ENCODE measurements around the gene LRRK1. TPM values are rescaled to one million over a fixed set of nuclear protein-coding genes. Genes with fewer than 3 reads are reported as not detected.

Gene LRRK1
- total and polyA plus RNA-seq, 11 donors: 1.3 to 12.7 (median 2.1) TPM

DNA sequence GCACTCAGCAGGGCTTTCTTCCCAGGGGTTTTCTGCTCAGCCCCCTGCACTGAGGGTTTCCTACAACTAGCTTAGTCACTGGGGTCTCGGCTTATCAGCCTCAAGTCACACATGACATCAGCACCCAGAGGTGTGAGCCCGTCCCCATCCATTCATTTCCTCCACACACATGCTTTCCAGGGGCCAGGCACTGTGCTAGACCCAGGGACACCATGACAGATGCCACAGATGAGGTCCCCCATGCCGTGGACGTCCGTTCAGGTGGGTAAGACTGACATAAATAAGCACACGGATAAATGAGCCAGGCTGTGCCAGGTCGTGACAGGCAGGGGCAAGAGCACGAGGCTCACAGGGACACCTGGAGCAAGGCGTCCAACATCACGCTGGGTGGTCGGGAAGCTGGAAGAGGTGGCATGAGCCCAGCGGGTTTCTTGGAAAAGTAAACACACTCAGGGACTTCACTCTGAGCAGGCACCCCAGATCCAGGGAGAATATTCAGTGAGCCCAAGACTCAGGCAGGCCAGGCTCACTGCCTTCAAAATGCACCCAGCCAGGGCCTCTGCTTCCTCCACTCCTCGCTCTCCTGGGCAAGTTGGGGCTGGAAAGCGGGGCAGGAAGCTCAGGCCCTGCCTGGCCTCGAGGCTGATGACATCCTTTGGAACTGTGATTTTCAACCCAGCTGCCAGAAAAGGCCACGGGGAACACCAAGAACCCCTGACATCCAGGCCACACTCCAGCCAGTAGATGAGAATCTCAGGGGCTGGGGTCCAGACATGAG, 193.4 kb downstream of the LRRK1 start:
- Histone ChIP-seq H3K36me3 (no peaks in the 10 kb centered on the region), H3K4me3 (no peak overlapping the region), H3K4me1 (peaks cover 0 to 16% (median 4%) of the 10 kb centered on the region in 12 donors), H3K27ac (no peak overlapping the region), H3K27me3 (no peaks in the 10 kb centered on the region), H3K9me3 (no peaks in the 10 kb centered on the region)
- ATAC-seq (no peak), DNase-seq (no peak)
- no peak for TF ChIP-seq POLR2A (IDR thresholded peaks at IDR 0.05)
- TF ChIP-seq CTCF (IDR thresholded peaks at IDR 0.05): no peak
- intact Hi-C loops (cut with DNase I): no loop called here
- 81 to 89% (median 82%) methylated on average over 12 to 16 of the region's 16 CpGs for WGBS, 4 donors

DNA sequence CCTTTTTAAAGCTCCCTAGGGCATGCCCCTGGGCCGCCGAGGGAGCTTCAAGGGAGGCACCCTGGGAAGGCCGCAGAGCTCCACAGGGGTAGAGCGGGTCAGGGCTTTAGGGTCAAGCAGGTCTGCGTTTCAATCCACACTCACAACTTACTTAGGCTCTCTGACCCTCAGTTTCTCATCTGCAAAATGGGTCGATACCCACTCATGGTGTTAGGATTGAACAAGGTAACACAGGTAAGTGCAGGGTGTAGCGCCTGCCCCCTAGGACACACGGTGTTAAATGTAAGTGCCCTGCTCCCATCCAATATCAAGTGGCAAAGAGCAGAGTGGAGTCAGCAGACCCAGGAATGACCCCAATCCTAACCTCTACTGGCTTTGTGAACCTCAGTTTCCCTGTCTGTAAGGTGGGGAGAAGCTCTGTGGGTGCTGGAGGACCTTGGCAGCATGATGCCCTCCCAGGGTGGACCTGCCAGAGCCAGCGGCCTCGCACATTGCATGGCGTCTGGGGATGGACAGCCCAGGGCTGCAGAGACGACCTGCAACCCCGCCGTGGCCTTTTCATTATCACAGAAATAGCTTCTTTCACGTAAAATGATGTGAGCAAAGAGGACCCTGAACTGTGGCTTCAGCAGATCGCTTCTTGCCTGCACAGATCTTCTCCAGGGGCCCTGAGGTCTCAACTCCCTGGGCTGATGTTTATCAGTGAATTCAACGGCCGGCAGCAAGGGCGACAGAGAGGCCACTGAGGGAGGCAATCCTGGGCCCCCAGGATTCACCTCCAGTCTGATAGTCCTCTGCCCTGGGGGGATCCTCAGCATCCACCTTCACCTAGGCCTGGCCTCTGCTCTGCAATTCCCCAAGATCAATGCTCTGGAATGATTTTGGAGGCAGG, 194.2 kb downstream of the LRRK1 start:
- DNase-seq: no peak
- H3K9me3 ChIP-seq: no peaks in the 10 kb centered on the region
- TF ChIP-seq POLR2A (IDR thresholded peaks at IDR 0.05) (no peak), CTCF (IDR thresholded peaks at IDR 0.05) (no peak)
- intact Hi-C loops (cut with DNase I): no loop called here
- no peaks in the 10 kb centered on the region for H3K36me3 ChIP-seq
- WGBS, 4 donors: 90 to 94% (median 92%) methylated on average over 18 to 19 of the region's 19 CpGs
- no peaks in the 10 kb centered on the region for H3K27me3 ChIP-seq
- H3K27ac ChIP-seq: no peak overlapping the region
- peaks cover 0 to 16% (median 4%) of the 10 kb centered on the region in 12 donors for H3K4me1 ChIP-seq
- H3K4me3 ChIP-seq: no peak overlapping the region
- no peak for ATAC-seq

- Histone ChIP-seq H3K27me3 (no peaks in the 10 kb centered on the region), H3K27ac (no peak overlapping the region), H3K36me3 (no peaks in the 10 kb centered on the region), H3K4me1 (peaks cover 0 to 16% (median 4%) of the 10 kb centered on the region in 12 donors), H3K9me3 (no peaks in the 10 kb centered on the region), H3K4me3 (no peak overlapping the region)
- no peak for TF ChIP-seq POLR2A (IDR thresholded peaks at IDR 0.05)
- intact Hi-C loops (cut with DNase I): no loop called here
- DNase-seq: no peak
- WGBS, 4 donors: 59 to 75% (median 73%) methylated on average over 8 to 10 of the region's 10 CpGs
- ATAC-seq: no peak
Measured at GRCh38 chr15:101114166-101114565, 195.0 kb downstream of the LRRK1 start.

DNA sequence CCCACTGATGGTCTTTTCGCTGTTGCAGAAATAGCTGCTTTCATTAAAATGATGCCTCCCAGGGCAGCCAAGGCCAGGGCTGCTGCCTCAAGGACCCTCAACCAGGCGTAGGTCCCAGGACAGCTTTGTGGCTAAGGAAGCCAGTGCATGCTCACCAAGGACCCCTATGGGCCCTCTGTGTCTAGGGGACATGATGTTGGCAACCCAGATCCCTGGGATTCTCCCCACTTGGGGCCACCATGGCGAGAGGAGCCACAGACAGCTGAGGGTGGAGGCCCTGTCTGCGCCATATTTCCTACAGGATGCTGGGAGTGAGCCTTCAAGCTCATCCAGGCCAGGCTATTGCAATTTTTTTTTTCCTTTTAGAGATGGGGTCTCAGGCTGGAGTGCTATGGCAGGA, 195.5 kb downstream of the LRRK1 start:
- Histone ChIP-seq H3K36me3 (no peaks in the 10 kb centered on the region), H3K27me3 (no peaks in the 10 kb centered on the region), H3K4me1 (peaks cover 0 to 16% (median 4%) of the 10 kb centered on the region in 12 donors), H3K9me3 (no peaks in the 10 kb centered on the region), H3K27ac (no peak overlapping the region), H3K4me3 (no peak overlapping the region)
- TF ChIP-seq POLR2A (IDR thresholded peaks at IDR 0.05) (no peak), CTCF (IDR thresholded peaks at IDR 0.05) (no peak)
- no peak for DNase-seq
- 94 to 96% (median 96%) methylated on average over 3 to 4 of the region's 4 CpGs for WGBS, 4 donors
- intact Hi-C loops (cut with DNase I): no loop called here
- ATAC-seq: no peak
